GM23338 (cell line): ENCODE measurements around the gene ATAD2B. TPM values are rescaled to one million over a fixed set of nuclear protein-coding genes. Genes with fewer than 3 reads are reported as not detected.

Experiments used
- ATAC-seq: fragments of 200-7000 bp; cut with Tn5 transposase; 3 replicates; pipeline ENCODE4 v1.9.1; 2020
- DNase-seq: peaks from one replicate; pipeline ENCODE4 v3.0.0-alpha.2; 2015; ENCODE audit warnings: low spot score
- H2AFZ ChIP-seq: fragments of 200-600 bp; sonication (generic); 2 replicates; pipeline ENCODE4 v1.8.0; 2016; ENCODE audit warnings: antibody characterized with exemption, mild to moderate bottlenecking, moderate library complexity
- H3F3A ChIP-seq: fragments of 200-600 bp; sonication (generic); replicated peaks from 2 replicates; pipeline ENCODE4 v1.8.0; 2017; ENCODE audit warnings: antibody characterized with exemption, mixed run types, low read depth
- H3K27ac ChIP-seq: fragments of 200-600 bp; sonication (generic); 2 replicates; pipeline ENCODE4 v1.6.1; 2016; ENCODE audit warnings: low read depth
- H3K27me3 ChIP-seq: fragments of 200-600 bp; sonication (generic); 2 replicates; pipeline ENCODE4 v1.8.0; 2016; ENCODE audit warnings: mild to moderate bottlenecking, mixed run types, moderate library complexity; ENCODE audit not compliant: insufficient read depth
- H3K36me3 ChIP-seq: fragments of 200-600 bp; sonication (generic); 2 replicates; pipeline ENCODE4 v1.8.0; 2016; ENCODE audit warnings: mild to moderate bottlenecking; ENCODE audit not compliant: insufficient read depth
- H3K4me1 ChIP-seq: fragments of 200-600 bp; sonication (generic); 2 replicates; pipeline ENCODE4 v1.8.0; 2016; ENCODE audit warnings: mild to moderate bottlenecking, moderate library complexity; ENCODE audit not compliant: insufficient read depth
- H3K4me2 ChIP-seq: fragments of 200-600 bp; sonication (generic); 2 replicates; pipeline ENCODE4 v1.7.1; 2017; ENCODE audit warnings: mixed run types
- H3K4me3 ChIP-seq: fragments of 200-600 bp; sonication (generic); 2 replicates; pipeline ENCODE4 v1.6.1; 2016; ENCODE audit warnings: mixed run types
- H3K79me2 ChIP-seq: fragments of 200-600 bp; sonication (generic); replicated peaks from 2 replicates; pipeline ENCODE4 v1.8.0; 2017; ENCODE audit warnings: mild to moderate bottlenecking; ENCODE audit not compliant: insufficient read depth
- H3K9me2 ChIP-seq: fragments of 200-600 bp; sonication (generic); 2 replicates; pipeline ENCODE4 v1.8.0; 2017; ENCODE audit not compliant: insufficient read depth
- H4K20me1 ChIP-seq: fragments of 200-600 bp; sonication (generic); replicated peaks from 2 replicates; pipeline ENCODE4 v1.8.0; 2017; ENCODE audit warnings: mild to moderate bottlenecking; ENCODE audit not compliant: insufficient read depth
- H3K27ac Mint-ChIP-seq: 2 replicates; pipeline ENCODE4 v1.8.0; 2020; ENCODE audit warnings: inconsistent platforms, mild to moderate bottlenecking, moderate library complexity, mixed read lengths
- H3K27me3 Mint-ChIP-seq: 3 replicates; pipeline ENCODE4 v1.8.0; 2022; ENCODE audit warnings: low read depth, mild to moderate bottlenecking, moderate library complexity, mixed read lengths, inconsistent platforms; ENCODE audit not compliant: insufficient read depth, poor library complexity
- H3K36me3 Mint-ChIP-seq: 3 replicates; pipeline ENCODE4 v1.8.0; 2021; ENCODE audit warnings: low read depth, mild to moderate bottlenecking, inconsistent platforms, moderate library complexity, mixed read lengths
- H3K4me1 Mint-ChIP-seq: 3 replicates; pipeline ENCODE4 v1.8.0; 2020; ENCODE audit warnings: mild to moderate bottlenecking, inconsistent platforms, mixed read lengths
- H3K4me3 Mint-ChIP-seq: 3 replicates; pipeline ENCODE4 v1.8.0; 2021; ENCODE audit warnings: moderate library complexity, mild to moderate bottlenecking, inconsistent platforms, mixed read lengths
- H3K9me3 Mint-ChIP-seq: 3 replicates; pipeline ENCODE4 v1.8.0; 2020; ENCODE audit warnings: moderate library complexity, mild to moderate bottlenecking, inconsistent platforms, mixed read lengths
- CREB1 ChIP-seq: fragments of 250-450 bp; sonication (Bioruptor Pico); IDR thresholded peaks from 2 replicates; pipeline ENCODE4 v1.5.0; 2020; ENCODE audit warnings: low read depth, mild to moderate bottlenecking, moderate library complexity
- CTCF ChIP-seq, 2 experiments: fragments of 200-600 bp in 1 of 2; sonication (generic) in 1 of 2; conservative IDR thresholded peaks; 2 replicates each; pipeline versions ENCODE4 v1.5.1 to v1.6.1; 2016 to 2017; ENCODE audit warnings: antibody characterized with exemption in 2 of 2, low read depth in 2 of 2, mild to moderate bottlenecking in 2 of 2, moderate library complexity in 1 of 2
- EZH2 ChIP-seq: fragments of 200-600 bp; sonication (generic); IDR thresholded peaks from one replicate; pipeline ENCODE4 v1.8.0; 2017; ENCODE audit warnings: antibody characterized with exemption, mild to moderate bottlenecking, low read depth; ENCODE audit not compliant: unreplicated experiment
- EZH2phosphoT487 ChIP-seq: fragments of 200-600 bp; sonication (generic); IDR thresholded peaks from one replicate; pipeline ENCODE4 v1.8.1; 2018; ENCODE audit warnings: antibody characterized with exemption; ENCODE audit not compliant: unreplicated experiment
- NANOG ChIP-seq: IDR thresholded peaks from 2 replicates; pipeline ENCODE4 v1.6.1; 2016; ENCODE audit warnings: antibody characterized with exemption, borderline replicate concordance
- REST ChIP-seq: IDR thresholded peaks from one replicate; pipeline ENCODE4 v1.6.1; 2018; ENCODE audit warnings: antibody characterized with exemption; ENCODE audit not compliant: unreplicated experiment
- STAT1 ChIP-seq: IDR thresholded peaks from one replicate; pipeline ENCODE4 v1.6.1; 2016; ENCODE audit warnings: antibody characterized with exemption; ENCODE audit not compliant: unreplicated experiment
- ZNF114 ChIP-seq: fragments of 250-450 bp; sonication (Bioruptor Pico); IDR thresholded peaks from 2 replicates; pipeline ENCODE4 v1.5.0; 2020; ENCODE audit warnings: mild to moderate bottlenecking, moderate library complexity
- ZNF331 ChIP-seq: fragments of 250-450 bp; sonication (Bioruptor Pico); IDR thresholded peaks from 2 replicates; pipeline ENCODE4 v1.5.0; 2020; ENCODE audit warnings: low read depth, mild to moderate bottlenecking, moderate library complexity
- polyA plus RNA-seq: library from polyadenylated mRNA; unstranded; fragments of >200 nt; fragmentation: Nextera tagmentation; extraction: Ambion mirVana; gene quantifications from 2 replicates; pipeline ENCODE4 v1.2.1, GENCODE V29; 2016
- total RNA-seq: library from RNA; depleted of rRNA; stranded (reverse); fragments of >200 nt; shearing (Covaris generic); gene quantifications from 2 replicates; pipeline ENCODE4 v1.2.3, GENCODE V29; 2014

The ATAD2B gene
- total and polyA plus RNA-seq, 2 experiments from 2014 or later = 12.4 to 19.3 TPM

DNA sequence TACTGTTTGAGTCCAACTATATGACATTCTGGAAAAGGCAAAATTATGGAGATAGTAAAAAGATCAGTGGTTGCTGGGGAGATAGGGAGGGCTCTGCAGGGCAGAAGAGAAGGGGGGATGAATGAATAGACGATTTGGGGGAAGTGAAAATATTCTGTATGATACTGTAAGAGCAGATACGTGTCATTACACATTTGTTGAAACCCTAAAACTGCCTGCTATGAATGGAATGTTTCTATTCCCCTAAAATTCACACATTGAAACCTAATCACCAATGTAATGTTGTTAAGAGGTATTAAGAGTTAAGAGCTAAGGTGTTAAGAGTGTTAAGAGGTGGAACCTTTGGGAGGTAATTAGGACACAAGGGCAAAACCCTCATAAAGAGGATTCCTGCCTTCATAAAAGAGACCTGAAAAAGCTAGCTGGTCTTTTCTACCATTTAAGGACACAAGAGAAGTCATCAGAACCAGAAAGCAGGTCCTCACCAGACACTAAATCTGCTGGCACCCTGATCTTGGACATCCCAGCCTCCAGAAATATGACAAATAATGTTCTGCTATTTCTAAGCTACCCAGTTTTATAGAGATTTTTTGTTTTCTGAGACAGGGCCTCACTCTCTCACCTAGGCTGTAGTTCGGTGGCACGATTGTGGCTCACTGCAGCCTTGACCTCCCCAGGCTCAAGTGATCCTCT lies 76.2 kb downstream of the ATAD2B start (continued):
- no peak for TF ChIP-seq REST
- TF ChIP-seq EZH2phosphoT487 = no peak
- no peak for TF ChIP-seq ZNF331
- no peak for TF ChIP-seq CTCF (conservative IDR thresholded peaks at IDR 0.05; ENCODE audit: low read depth in 2 of 2)
- TF ChIP-seq CREB1 (CRISPR knock-in tag) = no peak
- TF ChIP-seq EZH2 = no peak
- TF ChIP-seq ZNF114 = no peak
- TF ChIP-seq STAT1 = no peak
- no peak for TF ChIP-seq NANOG

DNA sequence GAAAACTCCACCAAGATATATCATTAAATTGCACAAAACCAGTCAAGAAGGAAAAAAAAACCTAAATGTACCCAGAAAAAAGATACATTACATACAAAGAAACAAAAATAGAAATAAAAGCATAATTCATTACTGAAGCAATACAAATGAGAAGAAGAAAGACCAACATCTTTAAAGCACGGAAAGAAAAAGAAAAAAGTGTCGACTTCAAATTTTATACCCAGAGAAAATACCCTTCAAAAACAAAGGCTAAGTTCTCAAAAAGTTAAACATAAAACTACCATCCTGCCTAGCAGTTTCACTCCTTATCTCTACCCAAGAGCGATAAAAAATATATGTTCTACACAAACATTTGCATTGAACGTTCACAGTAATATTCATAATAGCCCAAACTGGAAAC lies 82.0 kb downstream of the ATAD2B start:
- H3K27me3 ChIP-seq = no peaks in the 10 kb centered on the region
- H3K4me3 Mint-ChIP-seq = no peak overlapping the region
- H3K9me2 ChIP-seq = no peaks in the 10 kb centered on the region
- no peak overlapping the region for H3K27ac ChIP-seq
- peaks cover 15% of the 10 kb centered on the region; the same call in 2 of the 3 replicates for H3K36me3 Mint-ChIP-seq
- no peak overlapping the region for H3K27ac Mint-ChIP-seq
- DNase-seq = no peak
- no peaks in the 10 kb centered on the region for H3K36me3 ChIP-seq
- no peaks in the 10 kb centered on the region for H3K79me2 ChIP-seq
- no peak for ATAC-seq
- no peaks in the 10 kb centered on the region for H3K4me1 ChIP-seq
- no peaks in the 10 kb centered on the region for H3F3A ChIP-seq
- no peak overlapping the region for H2AFZ ChIP-seq
- peaks cover 7% of the 10 kb centered on the region; the same call in 2 of the 3 replicates for H3K9me3 Mint-ChIP-seq
- H3K4me2 ChIP-seq = no peak overlapping the region
- no peaks in the 10 kb centered on the region for H4K20me1 ChIP-seq
- H3K27me3 Mint-ChIP-seq = peaks cover 2% of the 10 kb centered on the region
- peaks cover 9% of the 10 kb centered on the region for H3K4me1 Mint-ChIP-seq
- TF ChIP-seq NANOG = no peak
- no peak overlapping the region for H3K4me3 ChIP-seq
